Hepatocyte (in vitro differentiated cells): ENCODE results near the gene DACT1.

Experiments
- CTCF ChIP-seq: fragments of 200-600 bp; sonication (generic); IDR thresholded peaks from 2 replicates; pipeline ENCODE4 v1.5.1; 2016; ENCODE audit warnings: antibody characterized with exemption, mild to moderate bottlenecking; ENCODE audit not compliant: poor library complexity
- EZH2phosphoT487 ChIP-seq: fragments of 200-600 bp; sonication (generic); IDR thresholded peaks from one replicate; pipeline ENCODE4 v1.6.1; 2018; ENCODE audit warnings: antibody characterized with exemption, mild to moderate bottlenecking, low read depth, moderate library complexity; ENCODE audit not compliant: unreplicated experiment, severe bottlenecking

DNA sequence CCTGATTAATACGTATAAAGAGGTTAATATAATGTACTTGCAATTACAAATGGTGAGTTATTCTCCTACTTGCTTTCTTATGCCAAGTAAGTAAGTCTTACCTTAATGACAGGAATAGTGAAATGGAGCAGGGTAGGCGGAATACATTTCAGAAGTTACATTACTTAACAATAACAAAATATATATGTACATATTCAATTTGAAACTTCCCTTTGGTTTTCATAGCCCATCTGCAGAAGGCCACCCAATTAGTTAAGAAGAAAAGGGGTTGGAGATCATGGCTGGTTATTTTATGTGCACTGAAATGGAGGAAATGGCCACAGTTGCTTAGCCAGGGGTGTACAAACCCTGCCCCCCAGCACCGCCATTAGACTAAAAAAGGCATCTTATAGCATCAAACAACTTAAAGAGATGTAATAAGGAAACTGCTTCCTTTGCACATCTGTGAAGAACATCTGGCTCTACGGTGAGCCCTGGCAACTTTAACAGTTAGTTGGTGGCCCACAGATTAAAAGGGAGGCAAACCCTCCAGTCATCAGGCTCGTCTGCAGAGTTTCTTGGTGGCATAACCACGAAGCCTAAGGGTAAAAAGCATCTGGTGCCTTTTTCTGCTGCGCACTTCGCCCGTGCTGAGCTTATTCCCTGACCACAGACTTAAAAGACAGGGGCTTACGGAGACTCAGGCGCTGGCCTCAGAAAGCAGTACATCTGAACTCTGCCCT is 38.8 kb upstream of the DACT1 start:
- TF ChIP-seq CTCF, result no peak
- no peak for TF ChIP-seq EZH2phosphoT487
